HG03432 (cell line): Measurements from ENCODE around the gene ZNF598.
"Not testable (repeated sequence)": the region's sequence is repeated elsewhere in the genome, so short reads cannot be mapped to it uniquely, and the experiment has no call there.

Experiments used
- ATAC-seq: cut with Tn5 transposase; IDR thresholded peaks from one replicate; pipeline ENCODE4 v1.9.1; 2021; ENCODE audit warnings: mild to moderate bottlenecking, moderate library complexity; ENCODE audit not compliant: unreplicated experiment

The ZNF598 gene

DNA sequence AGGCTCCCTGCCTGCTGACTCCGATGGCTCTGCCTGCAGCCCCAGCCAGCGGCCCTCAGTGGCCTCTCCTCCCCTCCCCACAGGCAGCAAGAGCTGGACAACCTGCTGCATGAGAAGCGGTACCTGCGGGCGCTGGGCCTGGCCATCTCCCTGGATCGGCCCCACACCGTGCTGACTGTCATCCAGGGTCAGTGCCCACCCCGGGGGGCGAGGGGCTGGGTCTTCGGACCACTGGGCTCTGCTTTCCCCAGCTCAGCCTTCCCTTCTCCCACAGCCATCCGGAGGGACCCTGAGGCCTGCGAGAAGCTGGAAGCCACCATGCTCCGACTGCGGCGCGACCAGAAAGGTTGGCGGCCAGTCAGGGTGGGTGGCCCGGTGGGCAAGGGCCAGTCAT lies 31.7 kb downstream of the ZNF598 start:
- ATAC-seq, result no peak

DNA sequence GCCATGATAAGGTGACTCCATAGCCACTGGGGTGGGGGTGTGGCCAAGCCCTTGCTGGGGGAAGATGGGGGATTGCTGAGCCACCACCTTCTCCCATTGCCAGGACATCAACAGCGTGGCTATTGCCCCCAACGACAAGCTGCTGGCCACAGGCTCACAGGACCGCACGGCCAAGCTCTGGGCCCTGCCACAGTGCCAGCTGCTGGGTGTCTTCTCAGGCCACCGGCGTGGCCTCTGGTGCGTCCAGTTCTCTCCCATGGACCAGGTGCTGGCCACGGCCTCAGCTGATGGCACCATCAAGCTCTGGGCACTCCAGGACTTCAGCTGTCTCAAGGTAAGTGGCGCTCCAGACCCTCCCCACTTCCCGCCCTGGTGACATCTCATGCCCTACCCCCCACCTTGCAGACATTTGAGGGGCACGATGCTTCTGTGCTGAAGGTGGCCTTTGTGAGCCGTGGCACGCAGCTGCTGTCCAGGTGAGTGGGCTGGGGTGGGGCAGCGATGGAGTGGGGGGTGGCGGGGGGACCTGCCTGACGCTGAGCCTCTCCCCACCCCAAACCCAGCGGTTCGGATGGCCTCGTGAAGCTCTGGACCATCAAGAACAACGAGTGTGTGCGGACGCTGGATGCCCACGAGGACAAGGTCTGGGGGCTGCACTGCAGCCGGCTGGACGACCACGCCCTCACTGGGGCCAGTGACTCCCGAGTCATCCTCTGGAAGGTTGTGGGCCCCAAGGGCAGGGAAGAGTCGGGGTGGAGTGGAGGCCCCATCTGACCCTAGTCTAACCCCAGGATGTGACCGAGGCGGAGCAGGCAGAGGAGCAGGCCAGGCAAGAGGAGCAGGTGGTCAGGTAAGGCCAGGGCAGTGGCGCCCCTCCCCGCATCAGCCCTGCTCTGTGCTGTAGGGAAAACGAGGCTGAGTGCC lies 32.4 kb downstream of the ZNF598 start:
- ATAC-seq, result no peak

DNA sequence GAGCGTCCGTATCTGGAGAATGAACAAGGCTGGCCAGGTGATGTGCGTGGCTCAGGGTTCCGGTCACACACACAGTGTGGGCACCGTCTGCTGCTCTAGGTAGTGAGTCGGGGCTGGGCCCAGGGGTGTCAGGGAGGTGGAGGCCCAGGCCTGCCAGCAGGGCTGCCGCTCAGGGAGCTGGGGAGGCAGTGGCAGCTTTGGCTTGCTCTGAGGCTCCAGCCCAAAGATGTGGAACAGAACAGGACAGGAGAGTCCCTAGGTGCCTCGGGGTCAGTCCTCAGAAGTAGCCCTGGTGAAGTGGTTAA lies 33.5 kb downstream of the ZNF598 start:
- ATAC-seq, result no peak

DNA sequence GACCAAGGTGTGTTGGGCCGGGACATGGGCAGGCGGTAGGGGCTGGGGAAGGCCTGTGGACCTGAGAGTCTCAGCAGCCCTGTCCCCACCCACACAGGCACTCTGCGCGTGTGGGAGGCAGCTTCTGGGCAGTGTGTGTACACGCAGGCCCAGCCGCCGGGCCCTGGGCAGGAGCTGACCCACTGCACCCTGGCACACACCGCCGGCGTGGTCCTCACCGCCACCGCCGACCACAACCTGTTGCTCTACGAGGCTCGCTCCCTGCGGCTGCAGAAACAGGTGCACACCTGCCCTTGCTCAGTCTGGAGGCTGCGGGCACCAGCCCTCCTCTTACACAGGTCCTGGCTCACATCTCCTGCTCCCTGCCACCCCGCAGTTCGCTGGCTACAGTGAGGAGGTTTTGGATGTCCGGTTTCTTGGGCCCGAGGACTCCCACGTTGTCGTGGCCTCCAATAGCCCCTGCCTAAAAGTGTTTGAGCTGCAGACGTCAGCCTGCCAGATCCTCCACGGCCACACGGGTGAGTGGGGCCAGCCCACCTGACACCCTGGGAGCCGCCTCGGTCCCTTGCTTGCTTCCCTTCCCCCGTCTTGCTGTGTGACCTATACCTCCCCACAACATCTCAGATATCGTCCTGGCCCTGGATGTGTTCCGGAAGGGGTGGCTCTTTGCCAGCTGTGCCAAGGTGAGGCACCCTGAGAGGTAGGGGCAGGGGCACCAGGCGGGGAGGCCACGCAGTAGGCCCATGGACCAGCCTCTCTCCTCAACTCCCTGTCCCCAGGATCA lies 34.0 kb downstream of the ZNF598 start:
- no peak for ATAC-seq

DNA sequence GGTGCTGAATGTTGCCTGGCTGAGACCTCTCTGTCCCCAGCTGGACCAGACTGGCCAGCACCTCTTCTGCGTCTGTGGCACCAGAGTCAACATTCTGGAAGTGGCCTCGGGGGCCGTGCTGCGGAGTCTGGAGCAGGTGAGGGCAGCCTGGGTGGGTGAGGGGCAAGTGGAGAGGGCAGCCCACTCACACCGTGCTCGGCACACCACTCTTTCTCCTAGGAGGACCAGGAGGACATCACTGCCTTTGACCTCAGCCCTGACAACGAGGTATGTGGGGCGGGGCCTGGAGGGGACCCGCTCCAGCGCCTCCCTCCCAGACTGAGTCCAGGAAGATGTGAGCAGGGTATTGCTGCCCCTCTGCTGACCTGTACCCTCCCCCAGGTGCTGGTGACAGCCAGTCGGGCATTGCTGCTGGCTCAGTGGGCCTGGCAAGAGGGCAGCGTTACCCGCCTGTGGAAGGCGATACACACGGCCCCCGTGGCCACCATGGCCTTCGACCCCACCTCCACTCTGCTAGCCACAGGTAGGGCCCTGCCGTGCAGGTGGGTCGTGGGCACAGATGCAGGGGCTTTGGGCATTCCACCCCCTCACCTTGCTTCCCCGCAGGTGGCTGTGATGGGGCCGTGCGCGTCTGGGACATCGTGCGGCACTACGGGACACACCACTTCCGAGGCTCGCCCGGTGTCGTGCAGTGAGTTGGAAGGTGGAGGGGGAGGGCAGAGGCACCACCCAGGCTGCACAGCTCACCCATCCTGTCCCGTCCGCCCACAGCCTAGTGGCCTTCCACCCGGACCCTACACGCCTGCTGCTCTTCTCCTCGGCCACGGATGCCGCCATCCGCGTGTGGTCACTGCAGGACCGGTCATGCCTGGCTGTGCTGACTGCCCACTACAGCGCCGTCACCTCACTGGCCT lies 35.2 kb downstream of the ZNF598 start:
- no peak for ATAC-seq

DNA sequence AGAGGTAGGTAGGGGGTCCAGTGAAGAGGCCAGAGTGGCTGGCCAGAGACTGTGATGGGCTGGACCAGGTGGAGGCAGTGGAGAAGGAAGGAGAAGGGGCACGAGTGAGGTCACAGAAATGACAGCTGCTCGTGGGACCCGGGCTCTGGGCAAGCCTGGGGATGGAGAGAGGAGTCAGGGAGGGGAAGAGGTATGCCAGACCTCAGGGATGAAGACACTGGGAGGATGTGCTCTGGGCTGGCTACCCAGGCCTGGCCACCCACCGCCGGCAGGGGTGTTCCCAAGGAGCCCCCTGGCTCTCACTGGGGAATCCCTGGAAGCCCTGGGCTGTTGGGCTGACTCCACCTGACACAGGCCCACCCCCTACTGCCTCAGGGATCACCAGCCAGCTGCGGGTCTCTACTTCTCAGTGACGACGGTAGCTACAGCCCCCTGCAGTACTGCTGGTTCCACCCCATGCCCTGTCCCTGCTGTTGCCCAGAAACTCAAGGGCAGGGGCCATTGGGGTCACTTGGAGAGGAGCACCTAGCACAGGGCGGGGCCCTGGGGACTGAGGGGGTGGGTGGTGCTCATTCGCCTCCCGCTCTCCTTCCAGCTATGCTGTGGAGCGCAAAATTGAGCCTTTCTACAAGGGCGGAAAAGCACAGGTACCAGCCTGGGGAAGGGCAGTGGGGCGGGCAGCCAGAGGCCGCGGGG lies 36.0 kb downstream of the ZNF598 start:
- ATAC-seq, result no peak

DNA sequence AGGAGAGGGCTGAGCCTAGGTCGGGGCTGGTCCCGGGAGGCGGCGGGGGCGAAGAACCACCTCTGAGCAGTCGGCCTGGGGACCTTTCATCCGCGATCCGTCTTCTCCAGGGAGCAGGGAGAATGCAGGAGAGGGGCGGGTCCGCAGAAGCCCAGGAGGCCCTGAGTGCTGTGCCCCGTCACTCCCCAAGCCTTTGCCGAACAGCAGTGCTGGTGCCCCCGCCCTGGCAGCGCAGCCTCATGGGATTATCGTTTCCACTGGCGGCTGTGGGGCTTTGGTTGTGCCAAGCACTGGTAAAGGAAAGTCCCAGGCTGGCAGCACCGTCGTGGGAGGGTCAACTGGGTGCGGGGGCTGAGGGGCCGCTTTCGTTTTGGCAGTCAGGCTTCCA lies 37.1 kb downstream of the ZNF598 start:
- no peak for ATAC-seq

DNA sequence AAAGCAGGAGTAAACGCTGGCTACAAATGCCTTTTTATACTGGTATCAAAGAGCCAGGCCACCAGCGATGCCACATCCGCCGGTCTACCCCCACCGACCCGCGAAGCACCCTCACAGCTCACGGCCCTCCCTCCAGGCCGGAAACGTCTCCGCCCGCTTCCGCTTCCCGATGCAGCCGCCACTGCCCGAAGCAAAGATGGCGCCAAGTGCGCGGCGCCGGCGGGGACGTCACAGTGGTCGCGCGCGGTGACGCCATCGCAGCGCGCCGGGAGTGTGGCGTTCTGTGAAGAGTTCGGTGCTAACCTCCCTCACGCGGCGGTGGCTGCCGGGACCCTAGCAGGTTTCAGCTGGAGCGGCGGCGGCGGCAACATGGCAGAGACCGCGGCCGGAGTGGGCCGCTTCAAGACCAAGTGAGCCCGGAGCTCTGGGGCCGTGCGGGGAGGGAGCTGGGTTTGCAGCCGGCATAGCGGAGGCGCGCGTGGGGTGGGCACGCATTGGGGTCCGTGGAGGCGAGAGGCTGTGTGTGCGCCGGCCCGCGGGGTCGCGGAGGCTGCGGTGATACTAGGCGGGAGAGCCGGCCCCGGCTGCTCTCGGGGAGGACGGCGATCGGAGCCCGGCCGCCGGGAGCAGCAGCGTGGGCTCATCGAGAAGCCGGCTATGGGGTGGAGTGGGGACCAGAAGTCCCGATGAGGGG lies 37.7 kb downstream of the ZNF598 start, which contains the start of gene TBL3:
TSS of gene TBL3 (plus strand) at position 258 of the 694 bp plus-strand sequence. CDS start at position 370, 112 bp downstream.
- ATAC-seq, result peak; percentile 77

DNA sequence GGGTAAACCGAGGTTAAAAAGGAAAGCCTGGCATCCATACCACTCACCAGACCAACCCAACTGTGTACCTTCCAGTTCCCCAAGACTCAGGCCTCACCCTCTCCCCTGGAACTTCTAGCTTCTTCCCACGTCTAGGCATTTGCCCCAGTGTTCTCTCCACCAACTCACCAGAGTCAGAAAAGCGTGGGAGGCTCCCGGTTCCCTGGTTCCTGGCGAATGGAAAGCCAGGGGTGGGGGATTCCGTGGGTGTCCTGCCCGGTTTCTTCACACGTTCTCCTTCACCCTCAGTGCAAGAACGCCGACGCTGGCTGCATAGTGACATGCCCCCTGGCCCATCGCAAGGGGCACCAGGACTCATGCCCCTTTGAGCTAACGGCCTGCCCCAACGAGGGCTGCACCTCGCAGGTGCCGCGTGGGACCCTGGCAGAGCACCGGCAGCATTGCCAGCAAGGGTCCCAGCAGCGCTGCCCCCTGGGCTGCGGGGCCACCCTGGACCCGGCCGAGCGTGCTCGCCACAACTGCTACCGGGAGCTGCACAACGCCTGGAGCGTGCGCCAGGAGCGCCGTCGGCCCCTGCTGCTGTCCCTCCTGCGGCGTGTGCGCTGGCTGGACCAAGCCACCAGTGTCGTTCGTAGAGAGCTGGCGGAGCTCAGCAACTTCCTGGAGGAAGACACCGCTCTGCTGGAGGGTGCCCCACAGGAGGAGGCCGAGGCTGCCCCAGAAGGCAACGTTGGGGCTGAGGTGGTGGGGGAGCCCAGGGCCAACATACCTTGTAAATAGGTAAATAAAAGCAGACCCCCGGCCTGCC lies 41.3 kb downstream of the ZNF598 start:
- no peak for ATAC-seq

DNA sequence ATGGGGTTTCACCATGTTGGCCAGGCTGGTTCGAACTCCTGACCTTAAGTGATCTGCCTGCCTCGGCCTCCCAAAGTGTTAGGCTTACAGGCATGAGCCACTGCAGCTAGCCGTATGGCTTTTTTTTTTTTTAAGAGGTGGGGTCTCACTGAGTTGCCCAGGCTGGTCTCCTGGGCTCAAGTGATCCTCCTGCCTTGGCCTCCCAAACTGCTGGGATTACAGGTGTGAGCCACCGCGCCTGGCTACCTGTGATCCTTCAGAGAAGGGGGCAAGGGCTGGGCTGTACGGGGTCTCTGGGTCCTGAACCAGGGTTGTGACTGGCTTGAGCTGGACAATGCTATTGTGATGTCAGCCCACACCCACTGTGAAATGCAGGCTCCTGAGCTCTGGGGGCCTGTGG lies 43.2 kb downstream of the ZNF598 start, which contains the start of gene RNF151:
TSS of gene RNF151 (plus strand) at position 397 of the 400 bp plus-strand sequence. CDS start 26 bp downstream, outside the sequence.
- no peak for ATAC-seq

DNA sequence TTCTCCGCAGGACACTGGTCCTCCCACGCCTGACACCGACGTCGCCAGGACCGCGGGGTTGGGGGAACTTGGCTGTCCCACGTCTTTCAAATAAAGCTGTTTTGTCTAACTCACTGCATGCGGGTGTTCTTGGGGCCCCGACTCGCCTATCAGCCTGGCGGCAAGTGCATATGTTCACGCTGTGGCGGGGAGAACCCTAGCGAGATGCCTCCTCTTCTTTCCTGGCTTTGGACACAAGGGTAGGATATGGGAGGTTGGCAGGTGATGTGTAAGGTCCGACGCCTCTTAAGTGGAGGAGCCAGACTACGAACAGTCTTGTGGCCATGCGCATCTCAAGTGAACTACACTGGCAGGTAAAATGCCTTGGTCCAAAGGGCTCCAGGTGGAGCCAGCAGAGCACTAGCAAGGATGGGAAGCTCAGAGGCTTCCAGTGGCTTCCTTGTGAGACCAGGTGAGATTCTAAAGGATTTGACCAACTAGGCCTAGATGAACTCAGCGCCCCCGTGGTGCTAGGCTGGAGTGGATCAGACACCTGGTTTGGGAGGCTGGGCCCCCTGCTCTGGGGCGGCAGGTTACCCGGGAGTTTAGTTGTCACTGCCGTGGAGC lies 44.1 kb downstream of the ZNF598 start:
- no peak for ATAC-seq

DNA sequence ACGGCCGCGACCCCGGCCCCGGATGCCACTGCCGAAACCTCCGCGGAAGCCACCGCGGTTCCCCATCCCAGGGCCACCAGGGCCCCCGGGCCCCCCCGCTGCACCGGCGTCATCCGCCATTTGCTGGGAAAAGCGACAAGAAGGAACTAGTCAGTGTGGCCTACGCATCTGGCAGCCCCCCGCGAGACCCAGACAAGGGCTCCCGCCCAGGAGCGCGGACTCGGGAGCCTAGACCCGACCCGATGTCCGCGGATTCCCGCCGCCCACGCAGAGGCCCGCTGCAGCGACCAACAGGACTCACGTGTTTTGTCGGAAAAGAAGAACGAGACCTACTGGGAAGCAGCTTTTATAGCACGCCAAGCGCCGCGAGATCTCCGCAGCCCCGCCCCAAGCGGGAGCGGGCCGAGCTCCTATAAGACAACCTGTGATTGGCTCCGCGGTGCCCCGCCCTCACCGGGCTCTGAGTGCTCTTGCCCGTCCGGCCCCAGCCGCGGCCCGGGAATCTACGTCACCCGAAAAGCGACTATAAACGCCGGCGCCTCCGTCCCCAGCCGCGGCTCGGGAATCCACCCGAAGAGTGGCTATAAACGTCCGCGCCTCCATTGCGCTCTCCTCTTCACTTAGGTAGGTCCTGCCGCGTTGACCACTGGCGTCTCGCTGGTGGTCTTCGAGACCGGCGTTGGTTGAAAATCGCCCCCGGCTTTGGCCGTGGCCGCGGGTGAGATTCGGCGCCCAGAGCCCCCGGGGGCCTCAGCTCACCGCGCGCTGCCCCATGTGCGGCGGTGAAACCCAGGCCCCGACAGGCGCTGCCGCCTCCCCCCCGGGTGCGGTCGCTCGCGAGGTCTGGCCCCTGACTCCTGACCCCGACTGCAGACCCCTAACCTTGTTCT lies 44.9 kb downstream of the ZNF598 start, which contains the start of gene RPS2:
TSS of gene RPS2 (minus strand) at position 321 of the 890 bp plus-strand sequence. CDS start at position 120, 201 bp downstream.
- peak; percentile 82 for ATAC-seq

DNA sequence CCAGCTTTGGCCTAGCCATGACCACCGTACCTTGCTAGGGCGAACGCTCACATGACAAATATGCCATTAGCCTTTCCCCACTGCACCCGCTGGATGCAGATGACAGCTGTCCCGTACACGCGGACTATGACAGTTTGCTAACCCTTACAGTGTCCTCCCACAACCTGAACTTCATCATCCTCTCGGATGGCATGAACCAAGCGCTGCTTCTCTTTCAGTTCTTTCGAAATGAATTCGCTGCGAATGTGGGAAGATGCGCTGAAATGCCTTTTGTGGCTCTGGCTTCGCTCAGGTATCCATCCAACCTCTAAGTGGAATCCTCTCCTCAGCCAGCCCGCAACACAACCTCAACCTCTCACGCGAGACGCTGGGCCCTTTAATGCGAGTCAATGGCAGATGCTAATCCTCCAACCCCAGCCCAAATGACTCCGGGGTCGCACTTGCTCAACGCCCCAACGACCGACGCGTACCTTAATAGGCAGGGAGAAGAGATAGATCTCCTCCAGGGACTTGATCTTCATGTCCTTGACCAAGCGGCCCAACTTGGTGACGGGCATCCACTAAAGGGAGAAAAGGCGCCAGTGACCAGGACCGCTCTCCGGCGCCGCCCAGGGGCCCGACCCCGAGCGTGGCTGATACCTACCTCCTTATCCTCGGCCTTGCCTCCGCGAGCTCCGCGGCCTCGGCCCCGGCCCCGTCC lies 45.7 kb downstream of the ZNF598 start:
- ATAC-seq, result peak; percentile 8

DNA sequence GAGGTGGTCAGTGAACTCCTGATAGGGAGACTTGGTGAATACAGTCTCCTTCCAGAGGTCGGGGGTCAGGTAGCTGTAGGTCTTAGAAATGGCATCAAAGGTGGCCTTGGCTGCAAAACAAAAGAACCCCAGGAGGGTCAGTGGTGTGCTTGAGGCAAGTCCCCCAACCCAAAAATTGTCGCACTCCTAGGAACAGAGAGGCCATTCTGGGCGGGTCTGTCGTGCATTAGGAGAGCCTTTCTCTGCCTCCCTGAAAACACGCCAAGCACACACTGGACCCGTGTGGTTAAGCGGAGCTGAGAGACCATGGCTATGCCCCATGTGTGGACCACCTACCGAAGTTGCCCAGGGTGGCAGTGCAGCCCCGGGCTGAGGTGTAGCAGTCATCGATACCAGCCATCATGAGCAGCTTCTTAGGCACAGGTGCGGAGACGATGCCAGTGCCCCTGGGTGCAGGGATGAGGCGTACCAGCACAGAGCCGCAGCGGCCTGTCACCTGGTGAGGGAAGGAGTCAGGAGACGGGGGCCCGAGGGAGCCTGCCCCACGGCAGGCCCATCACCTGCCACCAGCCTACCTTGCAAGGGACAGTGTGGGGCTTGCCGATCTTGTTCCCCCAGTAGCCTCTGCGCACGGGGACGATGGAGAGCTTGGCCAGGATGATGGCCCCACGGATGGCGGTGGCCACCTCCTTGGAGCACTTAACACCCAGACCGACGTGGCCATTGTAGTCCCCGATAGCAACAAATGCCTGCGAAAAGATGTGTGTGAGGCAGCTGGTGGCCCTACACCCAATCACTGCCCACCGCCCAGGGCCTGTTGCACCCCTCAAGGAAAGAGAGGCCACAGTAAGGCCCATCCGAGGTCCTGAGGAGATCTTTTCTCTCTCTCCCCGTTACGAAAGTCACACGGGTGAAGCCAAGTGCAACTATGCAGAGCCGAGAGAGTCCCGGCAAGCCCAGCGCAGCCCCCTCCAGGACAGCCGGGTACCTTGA lies 47.2 kb downstream of the ZNF598 start:
- not testable (repeated sequence) for ATAC-seq

DNA sequence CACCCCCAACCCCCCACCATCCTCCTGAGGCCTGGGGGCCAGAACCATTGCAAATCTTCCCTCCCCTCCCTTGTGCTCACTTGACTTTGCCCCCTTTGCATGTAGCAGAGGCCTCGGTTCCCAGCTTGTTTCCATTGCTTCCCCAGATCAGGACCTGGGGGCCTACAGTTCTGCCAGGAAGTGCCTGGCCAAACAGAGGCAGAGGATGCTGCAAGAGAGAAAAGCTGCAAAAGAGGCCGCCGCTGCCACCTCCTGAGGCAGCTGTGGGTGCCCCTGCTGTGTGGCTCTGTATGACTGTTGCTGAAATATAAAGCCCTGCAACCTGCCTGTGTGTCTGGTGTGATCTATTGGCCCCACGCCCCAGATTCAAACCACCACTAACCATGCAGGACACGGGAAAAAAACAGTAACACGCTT lies 48.0 kb downstream of the ZNF598 start:
- no peak for ATAC-seq
